PC-9 (cell line): ENCODE measurements around the gene SDK2.

Experiments
- EZH2 ChIP-seq: fragments of 200-600 bp; sonication (generic); IDR thresholded peaks from 2 replicates; pipeline ENCODE4 v1.8.0; 2017; ENCODE audit warnings: antibody characterized with exemption, low read depth
- TF ChIP-seq, protein P1 (sequence below): fragments of 200-600 bp; sonication (generic); conservative IDR thresholded peaks from 2 replicates; pipeline ENCODE4 v1.6.1; 2017; ENCODE audit warnings: mixed run types, antibody characterized with exemption, mild to moderate bottlenecking, moderate library complexity

DNA sequence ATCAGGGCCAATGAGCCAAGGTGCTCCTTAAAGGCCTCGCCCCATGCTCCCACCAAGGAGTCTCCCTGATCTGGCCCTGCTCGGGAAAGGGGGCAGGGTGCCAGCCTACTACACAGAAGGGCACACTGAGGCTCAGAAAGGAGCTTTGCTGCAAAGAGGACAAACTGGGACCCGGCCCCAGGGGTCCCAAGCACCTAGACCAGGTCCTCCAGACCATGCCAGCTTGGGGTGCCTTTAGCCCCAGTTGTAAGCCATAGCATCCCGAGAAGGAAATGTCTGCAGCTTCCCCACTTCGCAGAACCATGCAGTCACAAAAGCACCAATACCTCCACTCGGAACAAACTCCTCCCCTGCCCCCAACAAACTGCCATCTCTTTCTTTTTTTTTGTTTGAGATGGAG lies 257.7 kb downstream of the SDK2 start:
- TF ChIP-seq, protein P1, sequence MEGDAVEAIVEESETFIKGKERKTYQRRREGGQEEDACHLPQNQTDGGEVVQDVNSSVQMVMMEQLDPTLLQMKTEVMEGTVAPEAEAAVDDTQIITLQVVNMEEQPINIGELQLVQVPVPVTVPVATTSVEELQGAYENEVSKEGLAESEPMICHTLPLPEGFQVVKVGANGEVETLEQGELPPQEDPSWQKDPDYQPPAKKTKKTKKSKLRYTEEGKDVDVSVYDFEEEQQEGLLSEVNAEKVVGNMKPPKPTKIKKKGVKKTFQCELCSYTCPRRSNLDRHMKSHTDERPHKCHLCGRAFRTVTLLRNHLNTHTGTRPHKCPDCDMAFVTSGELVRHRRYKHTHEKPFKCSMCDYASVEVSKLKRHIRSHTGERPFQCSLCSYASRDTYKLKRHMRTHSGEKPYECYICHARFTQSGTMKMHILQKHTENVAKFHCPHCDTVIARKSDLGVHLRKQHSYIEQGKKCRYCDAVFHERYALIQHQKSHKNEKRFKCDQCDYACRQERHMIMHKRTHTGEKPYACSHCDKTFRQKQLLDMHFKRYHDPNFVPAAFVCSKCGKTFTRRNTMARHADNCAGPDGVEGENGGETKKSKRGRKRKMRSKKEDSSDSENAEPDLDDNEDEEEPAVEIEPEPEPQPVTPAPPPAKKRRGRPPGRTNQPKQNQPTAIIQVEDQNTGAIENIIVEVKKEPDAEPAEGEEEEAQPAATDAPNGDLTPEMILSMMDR: no peak
- no peak for TF ChIP-seq EZH2
